GM18508 (cell line): Measurements from ENCODE around the gene RPL18.

Experiments
- ATAC-seq: cut with Tn5 transposase; IDR thresholded peaks from one replicate; pipeline ENCODE4 v1.9.1; 2021; ENCODE audit warnings: moderate number of reproducible peaks; ENCODE audit not compliant: insufficient read depth, unreplicated experiment

The RPL18 gene

DNA sequence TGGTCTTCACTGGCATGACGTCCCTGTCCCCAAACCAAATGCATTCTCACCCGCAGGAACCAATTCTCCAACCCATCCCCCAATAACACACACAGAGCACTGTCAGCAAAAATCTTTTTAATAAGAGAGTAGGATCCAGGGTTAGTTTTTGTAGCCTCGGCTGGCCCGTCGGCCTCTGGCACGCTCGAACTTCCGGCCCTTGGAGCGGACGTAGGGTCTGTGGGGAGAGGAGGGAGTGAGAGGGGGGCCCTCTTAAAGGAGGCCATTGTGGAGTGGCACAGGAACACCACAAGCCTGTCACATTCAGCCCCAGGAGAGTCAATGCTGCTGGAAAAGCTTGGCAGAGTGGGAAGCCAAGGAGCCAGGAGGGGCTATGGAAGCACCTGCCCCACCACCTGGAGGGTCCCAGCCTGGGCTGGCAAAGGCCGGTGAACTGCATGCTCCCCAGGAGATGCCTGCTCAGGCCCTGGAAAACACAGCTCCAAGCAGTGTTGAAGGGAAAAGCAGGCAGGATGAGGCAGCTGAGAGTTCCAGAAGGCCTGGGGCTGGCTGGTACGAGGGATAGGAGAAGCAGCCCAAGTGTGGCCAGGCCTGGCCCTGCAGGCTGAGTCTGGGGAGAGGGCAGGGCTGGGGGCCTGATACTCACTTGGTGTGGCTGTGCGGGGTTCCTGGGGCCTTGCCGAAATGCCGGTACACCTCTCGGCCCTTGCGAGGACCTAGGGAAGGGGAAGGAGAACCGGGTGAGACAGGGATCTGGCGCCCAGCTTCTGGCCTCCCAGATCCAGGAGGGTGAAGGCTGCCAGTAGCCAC is 3.5 kb downstream of the RPL18 start:
- ATAC-seq: no peak

DNA sequence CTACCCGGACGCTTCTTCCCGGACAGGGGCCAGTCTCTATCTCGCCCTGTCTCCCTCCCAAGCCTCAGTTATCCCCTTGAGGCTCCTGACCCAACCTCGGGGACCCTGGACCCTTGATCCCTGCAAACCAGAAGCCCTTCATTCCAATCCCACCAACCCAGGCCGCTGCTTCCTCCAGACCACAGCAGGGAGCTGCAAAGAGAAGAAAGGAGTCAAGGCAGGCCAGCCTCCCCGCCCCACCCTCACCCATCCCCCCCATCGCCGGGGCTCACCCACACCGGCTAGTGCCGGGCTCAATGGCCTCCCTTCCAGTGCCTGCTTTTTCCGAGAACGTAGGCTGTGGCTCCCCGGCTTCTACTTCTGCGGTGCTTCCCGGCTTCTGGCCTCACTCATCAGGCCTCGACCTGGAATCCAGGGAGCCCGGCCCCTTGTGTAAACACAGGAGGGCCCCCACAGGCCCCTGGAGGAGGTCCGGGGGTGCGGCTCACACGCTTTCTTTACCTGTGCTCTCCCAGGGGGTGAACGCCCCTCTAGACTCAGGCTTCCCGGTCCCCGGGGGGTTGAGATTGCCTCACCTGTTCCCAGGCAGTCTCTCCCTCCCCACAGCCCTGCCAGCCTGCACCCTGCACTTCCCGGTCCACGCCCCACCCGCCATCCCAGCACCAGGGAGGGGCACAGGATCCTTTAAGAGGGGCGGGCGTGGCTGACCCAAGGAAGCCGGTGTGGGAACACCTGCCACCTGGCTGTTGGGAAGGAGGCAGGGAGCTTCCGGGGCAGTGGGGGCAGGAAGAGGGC is 4.3 kb downstream of the RPL18 start, which contains the start of gene FAM83E:
Gene FAM83E, minus strand, starts transcription at position 641 of the 795 bp plus-strand sequence. CDS start 1,704 bp downstream, outside the sequence.
- no peak for ATAC-seq

- no peak for ATAC-seq
Observed at GRCh38 chr19:48613852-48614435, 5.0 kb downstream of the RPL18 start.

DNA sequence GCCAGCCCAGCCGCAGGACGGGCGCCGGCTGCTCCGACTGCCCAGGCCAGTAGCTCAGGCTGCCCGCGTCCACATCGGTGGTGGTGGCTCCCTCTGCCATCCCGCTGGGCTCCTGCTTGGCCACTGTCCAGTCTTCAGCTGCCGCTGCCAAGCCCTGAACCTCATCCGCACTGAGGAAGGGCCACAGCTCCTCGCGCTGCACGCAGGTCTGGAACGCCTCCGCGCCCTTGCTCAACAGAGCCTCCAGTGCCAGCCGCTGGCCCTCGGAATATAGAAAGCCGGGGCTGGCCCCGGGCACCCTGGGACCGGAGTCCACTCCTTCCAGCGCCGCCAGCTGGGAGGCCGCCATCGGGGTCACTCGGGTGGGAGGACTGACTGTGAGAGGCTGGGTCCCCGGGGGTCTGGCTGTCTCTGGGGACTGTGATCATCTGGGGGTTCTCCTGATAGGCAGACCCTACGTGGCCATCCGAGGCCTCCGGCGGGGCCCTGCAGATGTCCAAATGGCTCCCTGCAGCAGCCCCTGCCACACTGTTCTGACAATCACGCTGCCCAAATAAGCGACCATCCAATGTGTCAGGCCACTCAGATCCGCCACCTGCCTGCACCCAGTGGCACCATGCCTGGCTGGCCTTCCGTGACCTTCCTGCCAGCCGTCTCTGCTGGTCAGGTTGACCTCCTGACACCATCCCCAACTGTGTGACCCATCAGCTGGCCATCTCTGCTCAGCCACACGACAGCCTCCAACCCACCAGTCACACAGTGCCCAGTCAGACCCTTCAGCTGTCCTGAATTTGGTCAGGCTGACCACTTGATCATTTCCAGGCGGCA is 5.7 kb downstream of the RPL18 start:
- no peak for ATAC-seq

- ATAC-seq: no peak
Observed at GRCh38 chr19:48611872-48612271, 7.1 kb downstream of the RPL18 start.

DNA sequence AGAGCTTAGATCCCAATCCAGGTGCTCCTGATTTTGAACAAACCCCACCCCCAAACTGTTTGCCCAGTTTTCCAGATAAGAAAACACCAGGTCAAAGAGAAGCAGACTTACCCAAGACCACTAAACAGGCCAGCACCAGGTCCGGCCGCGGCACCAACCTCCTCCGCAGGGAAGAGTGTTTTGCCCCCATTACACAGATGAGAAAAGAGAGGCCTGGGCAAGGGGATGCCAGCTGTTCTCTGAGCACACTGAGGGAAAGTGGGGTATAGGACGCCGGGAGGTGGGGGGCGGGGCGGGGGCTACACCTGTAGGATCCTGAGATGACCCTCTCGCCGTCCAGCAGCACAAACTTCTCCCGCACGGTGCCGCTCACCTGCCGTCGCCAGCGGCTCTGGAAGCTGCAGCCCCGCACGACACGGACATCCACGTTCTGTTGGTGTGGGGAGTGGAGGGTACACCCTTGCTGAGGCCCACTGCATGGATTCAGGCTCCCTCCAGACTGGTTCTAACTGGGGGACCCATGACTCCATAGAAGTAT is 9.3 kb downstream of the RPL18 start:
- ATAC-seq: no peak

DNA sequence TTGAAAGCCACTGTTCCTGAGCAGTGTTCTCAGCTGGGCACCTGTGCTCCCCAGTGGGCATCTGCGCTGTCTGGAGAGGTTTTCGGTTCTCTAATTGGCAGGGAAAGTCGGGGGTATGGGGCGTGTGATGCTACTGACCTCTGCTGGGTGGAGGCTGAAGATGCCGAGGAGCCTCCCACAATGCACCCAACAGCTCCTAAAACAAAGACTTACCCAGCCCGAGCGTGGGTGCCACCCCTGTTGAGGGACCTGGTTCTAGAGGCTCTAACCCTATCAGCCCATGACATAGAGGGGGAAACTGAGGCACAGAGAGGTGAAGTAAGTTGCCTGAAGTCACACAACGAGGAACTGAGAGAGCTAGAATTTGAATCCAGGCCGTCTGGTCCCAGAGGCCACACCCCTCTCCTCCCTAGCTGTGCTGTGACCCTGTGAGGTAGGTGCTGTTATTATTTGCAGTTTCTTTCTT is 10.1 kb downstream of the RPL18 start:
- no peak for ATAC-seq

GRCh38 chr19:48607359-48607755 is 11.6 kb downstream of the RPL18 start:
- ATAC-seq: no peak

- ATAC-seq: no peak
Observed at GRCh38 chr19:48606463-48607358, 12.3 kb downstream of the RPL18 start, which contains the start of gene SPACA4. SPACA4 (plus strand) TSS chr19:48606742; CDS start chr19:48606979, 237 bp downstream.

- no peak for ATAC-seq
Observed at GRCh38 chr19:48603850-48604249, 15.1 kb downstream of the RPL18 start.

GRCh38 chr19:48603449-48603848 is 15.5 kb downstream of the RPL18 start:
- ATAC-seq: no peak

GRCh38 chr19:48603001-48603400 is 16.0 kb downstream of the RPL18 start:
- no peak for ATAC-seq

DNA sequence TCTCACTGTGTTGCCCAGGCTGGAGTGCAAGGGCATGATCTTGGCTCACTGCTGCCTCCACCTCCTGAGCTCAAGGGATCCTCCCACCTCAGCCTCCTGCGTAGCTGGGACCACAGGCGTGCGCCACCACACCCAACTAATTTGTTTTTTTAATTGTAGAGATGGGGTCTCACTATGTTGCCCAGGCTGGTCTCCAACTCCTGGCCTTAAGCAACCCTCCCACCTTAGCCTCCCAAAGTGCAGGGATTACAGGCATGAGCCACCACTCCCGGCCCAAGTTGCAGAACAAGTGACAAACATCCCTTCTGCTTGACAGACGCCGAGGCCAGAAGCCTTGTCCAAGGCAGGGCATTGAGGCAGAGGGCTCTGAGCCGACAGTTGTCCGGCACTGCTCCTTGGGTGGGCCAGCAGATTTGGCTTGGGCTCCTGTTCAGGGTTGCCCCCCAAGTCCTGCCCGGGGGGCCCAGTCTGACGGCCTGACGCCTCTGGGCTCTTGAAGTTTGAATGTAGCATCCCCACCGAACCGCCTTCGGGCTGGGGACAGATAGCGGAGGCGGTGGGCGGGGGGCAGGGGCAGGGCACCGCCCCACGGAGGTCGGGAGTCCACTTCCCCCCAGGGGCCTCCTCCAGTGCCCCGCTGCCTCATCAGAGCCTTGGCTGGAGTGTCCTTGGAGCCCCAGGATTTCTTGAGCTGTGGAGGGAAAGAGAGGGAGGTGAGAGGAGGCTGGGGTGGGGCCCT is 18.1 kb downstream of the RPL18 start:
- ATAC-seq: no peak

- no peak for ATAC-seq
Observed at GRCh38 chr19:48598996-48599700, 19.8 kb downstream of the RPL18 start.

DNA sequence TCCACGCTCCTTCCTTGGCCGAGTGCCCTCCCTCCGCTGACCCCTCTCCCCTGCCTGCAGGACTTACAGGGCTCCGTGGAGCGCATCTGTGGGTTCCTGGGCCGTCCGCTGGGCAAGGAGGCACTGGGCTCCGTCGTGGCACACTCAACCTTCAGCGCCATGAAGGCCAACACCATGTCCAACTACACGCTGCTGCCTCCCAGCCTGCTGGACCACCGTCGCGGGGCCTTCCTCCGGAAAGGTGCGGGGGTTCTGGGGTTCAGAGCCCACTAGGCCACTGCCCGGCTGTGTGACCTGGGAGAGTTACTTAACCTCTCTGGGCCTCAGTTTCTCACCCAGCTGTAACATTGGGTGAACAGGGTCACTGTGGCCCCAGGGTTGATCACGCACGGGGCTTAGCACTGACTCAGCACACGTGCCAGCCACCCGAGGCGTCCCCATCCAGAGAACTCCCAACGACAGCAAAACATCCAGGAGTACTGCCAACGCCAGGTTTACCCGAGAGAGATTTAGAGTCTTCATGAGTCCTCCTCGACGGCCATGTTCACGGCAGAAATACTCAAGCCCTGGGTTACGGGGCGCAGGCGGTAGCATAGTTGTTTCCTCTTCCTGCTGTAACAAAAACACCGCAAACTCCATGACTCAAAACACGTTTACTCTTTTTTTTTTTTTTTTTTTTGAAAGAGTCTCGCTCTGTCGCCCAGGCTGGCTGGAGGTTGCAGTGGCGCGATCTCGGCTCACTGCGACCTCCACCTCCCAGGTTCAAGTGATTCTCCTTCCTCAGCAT is 22.1 kb downstream of the RPL18 start:
- no peak for ATAC-seq

DNA sequence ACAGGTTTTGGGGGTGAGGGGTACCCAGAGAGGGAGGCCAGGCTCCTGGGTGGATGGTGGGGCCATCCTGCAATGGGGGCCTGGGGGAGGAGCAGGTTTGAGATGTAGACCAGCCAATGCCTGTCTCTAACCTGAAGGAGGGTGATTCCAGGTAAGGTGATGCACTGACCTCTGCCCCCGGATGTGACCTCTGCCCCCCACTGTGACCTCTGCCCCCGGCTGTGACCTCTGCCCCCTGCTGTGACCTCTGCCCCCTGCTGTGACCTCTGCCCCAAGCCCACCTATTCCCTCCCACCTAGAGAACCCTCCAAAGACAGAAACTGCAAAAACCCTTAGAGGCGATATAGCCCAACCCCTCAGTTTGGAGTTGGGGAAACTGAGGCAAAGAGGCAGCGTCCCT is 22.7 kb downstream of the RPL18 start:
- ATAC-seq: no peak

DNA sequence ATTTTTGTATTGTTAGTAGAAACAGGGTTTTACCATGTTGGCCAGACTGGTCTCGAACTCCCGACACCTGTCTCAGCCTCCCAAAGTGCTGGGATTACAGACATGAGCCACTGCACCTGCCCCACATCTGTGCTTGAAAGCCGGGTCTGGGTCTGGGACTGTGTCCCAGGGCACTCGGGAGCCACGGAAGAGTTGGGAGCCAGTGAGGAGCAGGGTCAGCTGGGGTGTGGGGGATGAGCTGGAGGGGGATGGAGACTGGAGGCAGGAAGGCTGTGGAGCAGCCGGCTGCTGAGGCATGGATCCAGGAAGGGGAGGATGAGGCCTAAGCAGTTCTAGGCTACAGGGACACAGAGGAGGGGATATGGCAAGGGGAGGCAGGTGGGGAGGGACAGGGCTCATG is 23.1 kb downstream of the RPL18 start:
- ATAC-seq: no peak
